Nephron (organoid): ENCODE measurements around the gene ZXDB.
A peak's percentile ranks its signal among the peaks of the same experiment; 100 is the strongest.
"Not testable (repeated sequence)": the region's sequence is repeated elsewhere in the genome, so short reads cannot be mapped to it uniquely, and the experiment has no call there.

Experiments used
- H3K27ac Mint-ChIP-seq, 3 experiments: 2 replicates each; pipeline ENCODE4 v1.8.0; 2020; ENCODE audit warnings: mixed read lengths in 3 of 3, mild to moderate bottlenecking in 2 of 3, moderate library complexity in 1 of 3
- H3K27me3 Mint-ChIP-seq: 2 replicates; pipeline ENCODE4 v1.8.0; 2021; ENCODE audit warnings: low read depth, mild to moderate bottlenecking, moderate library complexity, mixed read lengths
- H3K36me3 Mint-ChIP-seq: 2 replicates; pipeline ENCODE4 v1.8.0; 2020; ENCODE audit warnings: low read depth, mixed read lengths
- H3K4me1 Mint-ChIP-seq: 2 replicates; pipeline ENCODE4 v1.8.0; 2020; ENCODE audit warnings: mixed read lengths
- H3K4me3 Mint-ChIP-seq, 3 experiments: 2 replicates each; pipeline ENCODE4 v1.8.0; 2020; ENCODE audit warnings: mild to moderate bottlenecking in 3 of 3, mixed read lengths in 3 of 3, moderate library complexity in 2 of 3
- H3K9me3 Mint-ChIP-seq: 2 replicates; pipeline ENCODE4 v1.8.0; 2020; ENCODE audit warnings: mixed read lengths
- TF ChIP-seq, protein P1 (sequence below), 3 experiments: fragments of 200-600 bp; sonication (generic); IDR thresholded peaks; one replicate each; pipeline ENCODE4 v1.5.0; 2021; ENCODE audit warnings: antibody characterized with exemption in 3 of 3; ENCODE audit not compliant: unreplicated experiment in 3 of 3

The ZXDB gene

DNA sequence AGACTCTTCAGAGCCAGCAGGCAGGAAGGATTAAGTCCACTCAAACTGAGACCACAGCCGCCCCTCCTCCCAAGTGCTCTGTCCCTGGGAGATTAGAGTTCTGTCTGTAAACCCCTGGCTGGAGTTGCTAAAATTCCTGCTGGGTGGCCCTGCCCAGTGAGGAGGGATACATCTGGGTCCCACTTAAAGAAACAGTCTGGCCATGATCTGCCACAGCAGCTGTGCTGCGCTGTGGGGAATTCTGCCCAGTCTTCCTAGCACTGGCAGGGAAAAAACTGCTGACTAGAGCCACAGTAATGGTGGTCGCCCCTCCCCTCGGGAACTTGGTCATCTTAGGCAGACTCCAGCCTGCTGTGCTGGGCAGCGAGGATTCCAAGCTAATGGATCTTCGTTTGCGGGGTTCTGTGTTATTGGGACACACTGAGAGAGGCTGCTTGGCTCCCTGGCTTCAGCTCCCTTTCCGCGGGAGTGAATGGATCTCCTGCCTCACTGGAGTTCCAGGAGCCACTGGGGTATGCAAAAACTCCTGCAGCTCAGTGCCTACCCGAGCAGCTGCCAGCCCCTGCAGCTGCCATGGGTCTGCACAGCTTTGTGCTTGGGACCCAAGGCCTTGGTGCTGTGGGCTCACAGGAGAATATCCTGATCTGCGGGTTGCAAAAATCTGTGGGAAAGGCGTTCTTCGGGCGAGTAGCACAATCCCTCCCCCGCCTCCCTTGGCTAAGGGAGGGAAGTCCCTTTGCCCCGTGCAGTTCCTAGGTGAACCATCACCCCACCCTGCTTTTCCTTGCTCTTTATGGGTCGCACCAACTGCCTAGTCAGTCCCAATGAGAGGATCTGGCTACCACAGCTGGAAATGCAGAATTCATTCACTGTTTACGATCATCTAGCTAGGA lies 15.7 kb downstream of the ZXDB start:
- Mint-ChIP-seq H3K9me3 (peaks cover 29% of the 10 kb centered on the region), H3K27me3 (no peaks in the 10 kb centered on the region), H3K4me1 (no peaks in the 10 kb centered on the region), H3K4me3 (no peak overlapping the region), H3K27ac (peak overlapping the region in 1 of 3 experiments; percentile 50), H3K36me3 (no peaks in the 10 kb centered on the region)
- TF ChIP-seq, protein P1, sequence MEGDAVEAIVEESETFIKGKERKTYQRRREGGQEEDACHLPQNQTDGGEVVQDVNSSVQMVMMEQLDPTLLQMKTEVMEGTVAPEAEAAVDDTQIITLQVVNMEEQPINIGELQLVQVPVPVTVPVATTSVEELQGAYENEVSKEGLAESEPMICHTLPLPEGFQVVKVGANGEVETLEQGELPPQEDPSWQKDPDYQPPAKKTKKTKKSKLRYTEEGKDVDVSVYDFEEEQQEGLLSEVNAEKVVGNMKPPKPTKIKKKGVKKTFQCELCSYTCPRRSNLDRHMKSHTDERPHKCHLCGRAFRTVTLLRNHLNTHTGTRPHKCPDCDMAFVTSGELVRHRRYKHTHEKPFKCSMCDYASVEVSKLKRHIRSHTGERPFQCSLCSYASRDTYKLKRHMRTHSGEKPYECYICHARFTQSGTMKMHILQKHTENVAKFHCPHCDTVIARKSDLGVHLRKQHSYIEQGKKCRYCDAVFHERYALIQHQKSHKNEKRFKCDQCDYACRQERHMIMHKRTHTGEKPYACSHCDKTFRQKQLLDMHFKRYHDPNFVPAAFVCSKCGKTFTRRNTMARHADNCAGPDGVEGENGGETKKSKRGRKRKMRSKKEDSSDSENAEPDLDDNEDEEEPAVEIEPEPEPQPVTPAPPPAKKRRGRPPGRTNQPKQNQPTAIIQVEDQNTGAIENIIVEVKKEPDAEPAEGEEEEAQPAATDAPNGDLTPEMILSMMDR (IDR thresholded peaks at IDR 0.05; ENCODE audit: unreplicated experiment in 3 of 3), result no peak

DNA sequence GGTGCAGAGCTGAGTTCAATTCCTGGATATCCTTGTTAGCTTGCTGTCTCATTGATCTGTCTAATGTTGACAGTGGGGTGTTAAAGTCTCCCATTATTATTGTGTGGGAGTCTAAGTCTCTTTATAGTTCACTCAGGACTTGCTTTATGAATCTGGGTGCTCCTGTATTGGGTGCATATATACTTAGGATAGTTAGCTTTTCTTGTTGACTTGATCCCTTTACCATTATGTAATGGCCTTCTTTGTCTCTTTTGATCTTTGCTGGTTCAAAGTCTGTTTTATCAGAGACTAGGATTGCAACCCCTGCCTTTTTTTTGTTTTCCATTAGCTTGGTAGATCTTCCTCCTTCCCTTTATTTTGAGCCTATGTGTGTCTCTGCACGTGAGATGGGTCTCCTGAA lies 21.5 kb downstream of the ZXDB start:
- not testable (repeated sequence) for H3K4me3 Mint-ChIP-seq

DNA sequence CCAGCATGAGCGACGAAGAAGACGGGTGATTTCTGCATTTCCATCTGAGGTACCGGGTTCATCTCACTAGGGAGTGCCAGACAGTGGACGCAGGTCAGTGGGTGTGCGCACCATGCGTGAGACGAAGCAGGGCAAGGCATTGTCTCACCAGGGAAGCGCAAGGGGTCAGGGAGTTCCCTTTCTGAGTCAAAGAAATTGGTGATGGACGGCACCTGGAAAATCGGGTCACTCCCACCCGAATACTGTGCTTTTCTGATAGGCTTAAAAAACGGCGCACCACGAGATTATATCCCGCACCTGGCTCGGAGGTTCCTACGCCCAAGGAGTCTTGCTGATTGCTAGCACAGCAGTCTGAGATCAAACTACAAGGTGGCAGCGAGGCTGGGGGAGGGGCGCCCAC lies 37.6 kb downstream of the ZXDB start:
- not testable (repeated sequence) for H3K36me3 Mint-ChIP-seq, H3K4me1 Mint-ChIP-seq, H3K4me3 Mint-ChIP-seq, H3K27ac Mint-ChIP-seq, H3K27me3 Mint-ChIP-seq
- H3K9me3 Mint-ChIP-seq, result peaks cover 52% of the 10 kb centered on the region

More for the DNA sequence above, 21.5 kb downstream of the ZXDB start:
- not testable (repeated sequence) for H3K27ac Mint-ChIP-seq, H3K36me3 Mint-ChIP-seq, H3K4me1 Mint-ChIP-seq, H3K27me3 Mint-ChIP-seq
- peaks cover 59% of the 10 kb centered on the region for H3K9me3 Mint-ChIP-seq

DNA sequence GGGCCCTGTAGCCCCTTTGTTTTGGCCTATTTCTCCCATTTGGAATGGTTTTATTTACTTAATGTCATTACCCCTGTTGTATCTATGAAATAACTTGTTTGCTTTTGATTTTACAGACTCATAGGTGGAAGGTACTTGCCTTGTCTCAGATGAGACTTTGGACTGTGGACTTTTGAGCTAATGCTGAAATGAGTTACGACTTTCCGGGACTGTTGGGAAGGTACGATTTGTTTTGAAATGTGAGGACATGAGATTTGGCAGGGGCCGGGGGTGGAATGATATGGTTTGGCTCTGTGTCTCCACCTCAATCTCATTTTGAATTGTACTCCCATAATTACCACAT lies 48.8 kb downstream of the ZXDB start:
- Mint-ChIP-seq H3K4me3 (no peak overlapping the region), H3K36me3 (no peaks in the 10 kb centered on the region), H3K9me3 (peaks cover 39% of the 10 kb centered on the region), H3K27me3 (no peaks in the 10 kb centered on the region), H3K27ac (no peak overlapping the region), H3K4me1 (no peaks in the 10 kb centered on the region)
- TF ChIP-seq, protein P1 (IDR thresholded peaks at IDR 0.05; ENCODE audit: unreplicated experiment in 3 of 3), result no peak

DNA sequence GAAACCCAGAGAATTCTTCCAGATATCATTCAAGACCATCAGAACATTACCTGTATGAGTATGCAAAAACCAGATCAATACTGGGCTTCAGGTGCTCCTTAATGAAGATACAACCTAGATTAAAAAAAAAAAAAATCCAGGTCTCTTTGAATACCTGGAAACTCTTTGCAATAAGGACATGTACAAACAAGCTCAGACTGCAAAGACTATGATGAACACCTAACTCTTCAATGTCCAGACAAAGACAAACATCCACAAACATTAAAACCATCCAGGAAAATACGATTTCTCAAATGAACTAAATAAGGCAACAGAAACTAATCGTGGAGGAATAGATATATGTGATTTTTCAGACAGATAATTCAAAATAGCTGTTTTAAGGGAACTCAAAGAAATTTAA lies 49.5 kb downstream of the ZXDB start:
- Mint-ChIP-seq H3K27me3 (no peaks in the 10 kb centered on the region), H3K9me3 (peaks cover 35% of the 10 kb centered on the region), H3K4me1 (no peaks in the 10 kb centered on the region), H3K27ac (no peak overlapping the region), H3K4me3 (no peak overlapping the region), H3K36me3 (no peaks in the 10 kb centered on the region)
- TF ChIP-seq, protein P1 (IDR thresholded peaks at IDR 0.05; ENCODE audit: unreplicated experiment in 3 of 3), result no peak

DNA sequence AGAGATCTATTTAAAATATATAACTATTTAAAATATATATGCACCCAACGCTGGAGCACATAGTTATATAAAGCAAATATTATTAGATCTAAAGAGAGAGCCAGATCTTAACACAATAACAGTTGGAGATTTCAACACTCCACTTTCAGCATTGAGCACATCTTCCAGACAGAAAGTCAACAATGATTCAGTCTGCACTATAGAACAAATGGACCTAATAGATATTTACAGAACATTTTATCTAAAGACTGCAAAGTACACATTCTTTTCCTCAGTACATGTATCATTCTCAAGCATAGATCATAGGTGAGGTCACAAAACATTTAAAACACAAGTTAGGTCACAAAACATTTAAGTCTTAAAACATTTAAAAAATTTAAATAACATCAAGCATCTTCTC lies 51.9 kb downstream of the ZXDB start:
- Mint-ChIP-seq H3K4me1 (no peaks in the 10 kb centered on the region), H3K27ac (no peak overlapping the region), H3K9me3 (peaks cover 23% of the 10 kb centered on the region), H3K27me3 (no peaks in the 10 kb centered on the region), H3K4me3 (no peak overlapping the region), H3K36me3 (no peaks in the 10 kb centered on the region)
- TF ChIP-seq, protein P1 (IDR thresholded peaks at IDR 0.05; ENCODE audit: unreplicated experiment in 3 of 3), result no peak

DNA sequence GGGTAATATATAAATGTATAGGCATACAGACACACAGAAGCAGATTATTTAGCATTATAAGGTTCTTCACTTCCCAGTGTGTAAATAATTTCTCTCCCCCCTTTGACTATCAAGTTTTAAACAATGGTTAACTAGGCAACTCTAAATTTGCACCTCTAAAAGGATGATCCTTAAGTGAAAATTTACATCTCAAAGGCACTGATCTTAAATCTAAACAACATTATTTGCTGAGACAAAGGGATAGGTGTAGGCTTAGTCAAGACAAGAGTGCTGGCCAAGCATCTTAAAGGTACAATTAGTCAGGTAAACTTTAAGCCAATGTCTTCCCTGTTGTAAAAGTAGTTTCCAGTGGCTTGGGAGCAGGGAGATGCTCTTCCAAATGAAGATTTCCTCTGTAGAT lies 55.2 kb downstream of the ZXDB start:
- H3K4me3 Mint-ChIP-seq, result no peak overlapping the region
- H3K9me3 Mint-ChIP-seq, result peaks cover 18% of the 10 kb centered on the region
- no peaks in the 10 kb centered on the region for H3K27me3 Mint-ChIP-seq
- TF ChIP-seq, protein P1 (IDR thresholded peaks at IDR 0.05; ENCODE audit: unreplicated experiment in 3 of 3), result no peak
- H3K4me1 Mint-ChIP-seq, result no peaks in the 10 kb centered on the region
- H3K36me3 Mint-ChIP-seq, result no peaks in the 10 kb centered on the region
- no peak overlapping the region for H3K27ac Mint-ChIP-seq
